Activated gamma-delta T cell (primary cell): Measurements from ENCODE around the gene CDC6.

Experiments
- DNase-seq: peaks from one replicate; lab custom pipeline; 2025; lab: John Stamatoyannopoulos, UW

CDC6 gene

GRCh38 chr17:40340880-40341807, 53.5 kb downstream of the CDC6 start:
- DNase-seq = peak; percentile 90

GRCh38 chr17:40341808-40342503, 54.3 kb downstream of the CDC6 start:
- DNase-seq = peak; percentile 24

GRCh38 chr17:40342504-40343218, 55.0 kb downstream of the CDC6 start:
- no peak for DNase-seq

GRCh38 chr17:40343219-40344119, 55.8 kb downstream of the CDC6 start:
- DNase-seq = no peak

- DNase-seq = no peak
These were observed 56.9 kb downstream of the CDC6 start for GRCh38 chr17:40344421-40345160.

- DNase-seq = peak; percentile 35
These were observed 57.7 kb downstream of the CDC6 start for GRCh38 chr17:40345161-40345993.

- no peak for DNase-seq
These were observed 58.5 kb downstream of the CDC6 start for GRCh38 chr17:40345994-40346764.

- DNase-seq = no peak
These were observed 59.1 kb downstream of the CDC6 start for GRCh38 chr17:40346765-40347158.

- no peak for DNase-seq
These were observed 59.8 kb downstream of the CDC6 start for GRCh38 chr17:40347319-40348135.

GRCh38 chr17:40348136-40348504, 60.4 kb downstream of the CDC6 start:
- no peak for DNase-seq

GRCh38 chr17:40348562-40349476, 61.1 kb downstream of the CDC6 start:
- DNase-seq = no peak

GRCh38 chr17:40349477-40349894, 61.8 kb downstream of the CDC6 start:
- DNase-seq = no peak

GRCh38 chr17:40349895-40350688, 62.4 kb downstream of the CDC6 start:
- no peak for DNase-seq

- no peak for DNase-seq
These were observed 63.1 kb downstream of the CDC6 start for GRCh38 chr17:40350689-40351358.

- no peak for DNase-seq
These were observed 63.9 kb downstream of the CDC6 start for GRCh38 chr17:40351359-40352236.
